GM18868 (cell line): ENCODE measurements around the gene AEBP1.
"Not testable (repeated sequence)": the region's sequence is repeated elsewhere in the genome, so short reads cannot be mapped to it uniquely, and the experiment has no call there.

ENCODE experiments used
- ATAC-seq: cut with Tn5 transposase; IDR thresholded peaks from one replicate; pipeline ENCODE4 v1.9.1; 2021; ENCODE audit warnings: mild to moderate bottlenecking, moderate library complexity; ENCODE audit not compliant: unreplicated experiment

The AEBP1 gene

GRCh38 chr7:44116789-44117666, 12.9 kb downstream of the AEBP1 start:
- no peak for ATAC-seq

- ATAC-seq = no peak
Measured at GRCh38 chr7:44117801-44118429, 13.8 kb downstream of the AEBP1 start.

- no peak for ATAC-seq
Measured at GRCh38 chr7:44119829-44120380, 15.8 kb downstream of the AEBP1 start.

DNA sequence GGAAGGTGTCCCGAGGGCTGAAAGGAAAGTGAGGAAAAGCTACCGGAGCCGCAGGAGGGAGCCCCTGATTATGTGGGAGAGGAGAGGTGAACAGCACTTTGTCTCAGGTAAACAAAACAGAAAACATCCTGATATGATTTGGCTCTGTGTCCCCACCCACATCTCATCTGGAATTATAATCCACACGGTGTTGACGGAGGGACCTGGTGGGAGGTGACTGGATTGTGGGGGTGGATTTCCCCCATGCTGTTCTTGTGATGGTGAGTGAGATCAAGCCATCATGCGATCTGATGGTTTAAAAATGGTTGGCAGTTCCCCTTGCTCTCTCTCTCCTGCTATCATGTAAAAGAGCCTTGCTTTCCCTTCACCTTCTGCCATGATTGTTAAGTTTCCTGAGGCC, 16.2 kb downstream of the AEBP1 start:
- no peak for ATAC-seq

DNA sequence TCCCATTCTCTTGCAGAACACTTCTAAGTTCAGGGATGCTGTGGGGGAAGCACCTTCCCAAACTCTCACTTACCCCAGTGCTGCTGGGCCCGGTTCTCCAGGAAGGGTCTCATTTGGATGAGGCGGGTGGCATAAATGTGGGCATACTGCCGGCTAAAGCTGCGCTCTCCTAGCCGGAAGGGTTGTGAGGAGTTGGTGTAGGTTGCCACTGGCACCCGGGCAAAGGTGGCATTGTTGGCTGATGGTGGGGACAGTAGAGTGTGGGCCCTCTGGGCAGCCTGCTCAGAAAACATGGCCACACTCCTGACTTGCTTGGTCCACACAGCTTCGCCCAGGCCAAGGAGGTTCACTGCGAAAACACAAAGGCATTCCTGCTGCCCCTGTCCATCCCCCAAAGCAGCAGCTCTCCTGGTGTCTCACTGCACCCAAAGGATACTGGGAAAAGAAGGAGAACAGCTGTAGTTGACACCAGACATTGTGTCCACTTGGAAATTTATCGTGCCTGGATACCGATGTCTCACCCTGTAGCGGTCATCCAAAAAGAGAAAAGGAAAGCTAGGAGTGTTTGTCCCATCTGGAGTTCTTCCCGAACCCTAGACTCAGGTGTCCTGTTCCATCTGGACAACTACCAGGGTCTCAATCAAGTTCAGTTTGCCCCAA, 17.7 kb downstream of the AEBP1 start:
- no peak for ATAC-seq

GRCh38 chr7:44122529-44122928, 18.4 kb downstream of the AEBP1 start:
- ATAC-seq = no peak

DNA sequence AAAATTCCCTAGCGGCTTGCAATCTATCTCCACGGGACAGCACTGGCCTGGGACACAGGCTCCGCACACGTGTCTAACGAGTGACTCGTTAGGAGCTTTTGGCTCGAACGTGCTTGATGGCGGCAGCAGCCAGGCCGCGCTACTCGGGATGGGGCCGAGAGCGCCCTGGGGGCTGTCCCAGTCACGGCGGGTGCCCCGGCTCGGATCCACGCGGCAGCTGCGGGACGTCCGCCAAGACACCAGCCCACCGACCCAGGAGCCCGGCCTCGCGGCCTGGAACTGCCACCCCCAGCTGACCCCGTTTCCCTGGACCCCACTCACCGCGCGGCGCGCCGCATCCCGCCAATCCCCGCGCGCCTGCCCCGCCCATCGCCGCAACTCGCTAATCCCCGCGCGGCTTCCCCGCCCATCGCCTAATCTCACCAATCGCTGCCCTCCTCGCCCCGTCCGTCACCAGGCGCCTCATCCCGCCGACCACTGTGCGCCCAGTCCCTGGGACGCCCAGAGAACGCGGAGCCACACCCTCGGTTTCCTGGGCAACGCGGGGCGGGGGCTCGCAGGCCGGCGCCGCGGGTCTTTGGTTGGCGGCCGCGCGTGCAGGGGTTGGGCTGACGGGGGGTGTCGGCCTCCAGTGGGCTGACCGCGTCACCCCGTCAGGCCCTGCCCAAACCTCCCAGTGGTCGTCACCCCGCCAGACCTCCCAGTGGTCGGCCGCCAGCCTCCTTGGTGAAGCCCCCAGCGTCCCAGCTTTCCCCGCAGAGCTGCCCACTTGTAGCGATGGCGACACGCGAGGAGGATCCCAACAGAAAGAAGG, 19.3 kb downstream of the AEBP1 start, which contains the start of gene POLD2:
POLD2 (minus strand) TSS at position 359 of the 814 bp plus-strand sequence. CDS start 1,495 bp downstream, outside the sequence.
- ATAC-seq = peak; percentile 99

- no peak for ATAC-seq
Measured at GRCh38 chr7:44124822-44125202, 20.7 kb downstream of the AEBP1 start.

DNA sequence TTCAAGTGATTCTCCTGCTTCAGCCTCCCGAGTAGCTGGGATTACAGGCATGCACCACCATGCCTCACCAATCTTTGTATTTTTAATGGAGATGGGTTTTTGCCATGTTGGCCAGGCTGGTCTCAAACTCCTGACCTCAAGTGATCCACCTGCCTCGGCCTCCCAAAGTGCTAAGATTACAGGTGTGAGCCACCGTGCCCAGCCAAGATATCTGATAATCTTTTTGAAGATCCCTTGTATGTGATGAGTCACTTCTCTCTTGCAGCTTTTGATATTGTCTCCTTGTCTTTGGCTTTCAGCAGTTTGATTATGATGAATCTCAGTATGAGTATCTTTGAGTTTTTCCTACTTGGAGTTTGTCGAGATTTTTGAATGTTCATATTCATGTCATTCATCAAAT, 22.4 kb downstream of the AEBP1 start:
- not testable (repeated sequence) for ATAC-seq

DNA sequence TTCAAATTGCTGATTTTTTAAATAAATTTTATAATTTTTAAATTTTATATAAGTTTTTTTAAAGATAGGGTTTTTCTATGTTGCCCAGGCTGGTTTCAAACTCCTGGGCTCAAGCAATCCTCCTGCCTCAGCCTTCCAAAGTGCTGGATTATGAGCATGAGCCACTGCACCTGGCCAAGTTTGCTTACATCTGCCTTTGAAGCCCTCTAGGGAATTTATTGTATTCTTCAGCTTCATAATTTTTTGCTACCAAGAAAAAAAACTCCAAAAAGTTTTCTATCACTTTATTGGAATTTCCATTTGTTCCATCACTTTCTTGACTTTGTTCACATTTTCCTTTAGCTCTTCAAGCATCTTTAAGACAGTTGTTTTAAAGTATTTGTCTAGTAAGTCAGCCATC, 23.0 kb downstream of the AEBP1 start:
- ATAC-seq = no peak

- no peak for ATAC-seq
Measured at GRCh38 chr7:44128721-44129582, 24.8 kb downstream of the AEBP1 start.

DNA sequence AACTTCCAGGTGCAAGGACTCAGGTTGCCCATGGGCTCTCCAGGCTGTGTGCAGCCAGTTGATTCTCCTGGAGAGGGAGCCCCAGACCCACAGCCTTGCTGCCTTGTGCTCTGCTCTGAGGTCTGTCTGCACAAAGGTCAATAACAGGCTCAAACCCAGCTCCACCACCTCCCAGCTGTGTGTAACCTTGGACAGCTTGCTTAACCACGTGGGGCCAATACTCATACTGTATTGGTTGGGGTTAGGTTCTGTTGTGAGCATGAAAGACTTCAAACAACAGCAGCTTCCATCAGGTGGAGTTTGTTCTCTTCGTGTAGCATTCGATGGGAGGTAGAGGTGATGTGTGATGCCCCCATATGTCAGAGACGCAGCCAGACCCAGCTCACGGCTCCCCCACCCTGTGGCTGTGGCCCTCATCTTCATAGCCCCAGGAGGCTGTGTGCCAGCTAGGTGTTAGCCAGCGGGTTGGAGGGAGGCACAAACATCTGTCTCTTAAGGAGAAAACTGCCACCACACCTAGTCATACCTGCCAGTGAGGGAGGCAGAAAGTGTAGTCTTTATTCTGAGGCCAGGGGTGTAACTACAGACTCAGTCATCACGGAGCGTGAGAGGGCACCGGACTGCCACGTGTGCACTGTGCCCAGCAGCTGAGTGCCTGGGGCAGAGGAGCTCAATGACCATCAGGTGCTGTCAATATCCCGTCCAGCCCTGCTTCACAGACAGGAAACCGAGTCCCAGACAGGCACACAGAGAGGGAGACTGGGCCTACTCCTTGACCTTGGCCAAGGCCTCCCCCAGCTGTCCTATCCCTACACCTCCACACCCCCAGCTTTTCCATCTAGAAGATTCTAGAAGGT, 27.3 kb downstream of the AEBP1 start:
- ATAC-seq = no peak

GRCh38 chr7:44132039-44132438, 27.9 kb downstream of the AEBP1 start:
- ATAC-seq = no peak

GRCh38 chr7:44133295-44133694, 29.1 kb downstream of the AEBP1 start:
- ATAC-seq = no peak

- ATAC-seq = no peak
Measured at GRCh38 chr7:44134943-44135628, 30.9 kb downstream of the AEBP1 start.

GRCh38 chr7:44136731-44137130, 32.6 kb downstream of the AEBP1 start:
- ATAC-seq = no peak

DNA sequence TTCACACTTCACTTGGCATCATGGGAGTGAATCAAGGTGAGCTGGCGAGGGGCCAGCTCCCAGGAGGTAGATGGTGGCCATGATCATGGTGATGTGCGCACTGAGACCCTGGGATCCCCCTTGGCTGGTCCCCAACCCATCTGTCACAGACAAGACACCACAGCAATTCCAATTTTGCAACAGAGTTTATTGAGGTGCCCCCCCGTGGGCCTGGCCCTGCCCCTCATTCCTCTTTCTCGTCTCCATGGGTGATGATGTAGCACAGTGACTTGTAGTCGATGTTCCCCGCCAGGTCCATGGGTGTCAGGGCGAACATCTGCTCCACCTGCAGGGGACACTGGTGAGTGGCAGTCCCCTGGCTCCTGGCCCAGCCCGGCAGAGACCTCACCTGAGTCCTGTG, 34.6 kb downstream of the AEBP1 start:
- no peak for ATAC-seq
